Stimulated activated CD4-positive, alpha-beta T cell treated with anti-CD3 and anti-CD28 coated beads, Interleukin-2, amount 100 ng/mL, for 24 hours (primary cell): ENCODE data around the gene PRCC.
"Not testable (repeated sequence)": the region's sequence is repeated elsewhere in the genome, so short reads cannot be mapped to it uniquely, and the experiment has no call there.

Experiments used
- DNase-seq, 2 donors: peaks; one replicate each; pipeline ENCODE4 v3.0.0-alpha.2; 2020

Gene PRCC

GRCh38 chr1:156744786-156745419 is 22.4 kb upstream of the PRCC start:
- DNase-seq: no peak

GRCh38 chr1:156745881-156746280 is 21.5 kb upstream of the PRCC start:
- no peak for DNase-seq

- no peak for DNase-seq
Observed at GRCh38 chr1:156746406-156746727, 21.0 kb upstream of the PRCC start.

- peak; percentile 68 to 71 for DNase-seq
Observed at GRCh38 chr1:156746728-156747631, 20.4 kb upstream of the PRCC start.

- DNase-seq: no peak
Observed at GRCh38 chr1:156747742-156748669, 19.3 kb upstream of the PRCC start.

- DNase-seq: peak in 1 of 2 donors; percentile 31
Observed at GRCh38 chr1:156748670-156749418, 18.5 kb upstream of the PRCC start.

- no peak for DNase-seq
Observed at GRCh38 chr1:156749419-156750118, 17.8 kb upstream of the PRCC start.

- DNase-seq: peak; percentile 56 to 59
Observed at GRCh38 chr1:156750191-156750672, 17.1 kb upstream of the PRCC start.

- peak; percentile 51 to 56 for DNase-seq
Observed at GRCh38 chr1:156750711-156751450, 16.5 kb upstream of the PRCC start.

- DNase-seq: no peak
Observed at GRCh38 chr1:156751451-156751756, 15.9 kb upstream of the PRCC start, which contains the start of gene HDGF. Gene HDGF (minus strand): TSS chr1:156751675. CDS start chr1:156751429, 246 bp downstream.

GRCh38 chr1:156751757-156752481 is 15.4 kb upstream of the PRCC start:
- DNase-seq: peak; percentile 97 to 98

GRCh38 chr1:156752843-156753482 is 14.4 kb upstream of the PRCC start:
- DNase-seq: no peak

- DNase-seq: no peak
Observed at GRCh38 chr1:156754219-156754618, 13.1 kb upstream of the PRCC start.

GRCh38 chr1:156755527-156755950 is 11.8 kb upstream of the PRCC start:
- no peak for DNase-seq

GRCh38 chr1:156756355-156756754 is 11.0 kb upstream of the PRCC start:
- DNase-seq: no peak

- not testable (repeated sequence) for DNase-seq
Observed at GRCh38 chr1:156757572-156758253, 9.6 kb upstream of the PRCC start.

- no peak for DNase-seq
Observed at GRCh38 chr1:156760092-156760795, 7.1 kb upstream of the PRCC start.

- DNase-seq: no peak
Observed at GRCh38 chr1:156760796-156761104, 6.6 kb upstream of the PRCC start.

- DNase-seq: not testable (repeated sequence)
Observed at GRCh38 chr1:156765136-156765535, 2.2 kb upstream of the PRCC start.
